ENCODE data around the gene SND1.

DNA sequence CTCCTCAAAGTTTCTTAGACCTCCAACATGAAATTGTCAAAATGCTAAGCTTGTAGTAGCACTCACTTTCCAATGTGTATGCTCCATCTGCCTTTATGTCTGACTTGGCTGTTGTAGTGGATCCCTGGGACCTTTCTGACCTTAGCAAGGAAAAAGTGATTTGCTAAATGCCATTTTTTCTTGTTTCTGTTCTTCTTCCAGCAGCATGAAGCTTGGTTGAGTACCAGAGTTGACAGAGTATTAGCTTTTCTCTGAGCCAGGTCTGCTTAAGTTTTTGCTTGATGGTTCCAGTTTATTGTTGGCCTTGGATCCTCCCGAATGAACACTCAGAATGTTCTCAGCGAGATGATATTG lies 168.7 kb downstream of the SND1 start:
- TF ChIP-seq TAF1 (IDR thresholded peaks at IDR 0.05; ENCODE audit: low read depth) (no peak), RAD21 (IDR thresholded peaks at IDR 0.05; ENCODE audit: low read depth) (no peak), EP300 (IDR thresholded peaks at IDR 0.05; ENCODE audit: borderline replicate concordance) (no peak)
- TF ChIP-seq, protein P1, sequence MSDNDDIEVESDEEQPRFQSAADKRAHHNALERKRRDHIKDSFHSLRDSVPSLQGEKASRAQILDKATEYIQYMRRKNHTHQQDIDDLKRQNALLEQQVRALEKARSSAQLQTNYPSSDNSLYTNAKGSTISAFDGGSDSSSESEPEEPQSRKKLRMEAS (IDR thresholded peaks at IDR 0.05): no peak

All from Ishikawa (cell line).